Transverse colon (tissue), 3 donors: ENCODE measurements around the gene MTX1.

Source experiments
- CTCF ChIP-seq, 5 experiments: fragments of 200-600 bp in 3 of 5; fragments of 450-650 bp in 2 of 5; sonication (generic) in 3 of 5; IDR thresholded peaks; 1 replicate in 2 of 5; 2 replicates in 3 of 5; pipeline ENCODE4 v1.5.1; 2016 to 2017; ENCODE audit warnings: antibody characterized with exemption in 5 of 5, inconsistent platforms in 3 of 5, mild to moderate bottlenecking in 2 of 5, moderate library complexity in 1 of 5
- EP300 ChIP-seq: sonication (generic); formaldehyde crosslinking; IDR thresholded peaks from one replicate; pipeline ENCODE4 v1.6.1; 2017; ENCODE audit warnings: antibody characterized with exemption, low read depth
- POLR2A ChIP-seq: fragments of 450-650 bp; IDR thresholded peaks from one replicate; pipeline ENCODE4 v1.6.1; 2016; ENCODE audit warnings: antibody characterized with exemption, mild to moderate bottlenecking, moderate library complexity

- TF ChIP-seq CTCF (IDR thresholded peaks at IDR 0.05) = no peak
- no peak for TF ChIP-seq POLR2A
- no peak for TF ChIP-seq EP300
Measured at GRCh38 chr1:155236451-155236850, 28.0 kb downstream of the MTX1 start.
